MM.1S (cell line): Measurements from ENCODE around the gene NEURL3.

ENCODE experiments used
- CTCF ChIP-seq: fragments of 300-600 bp; sonication (generic); IDR thresholded peaks from 2 replicates; pipeline ENCODE4 v1.5.1; 2016; ENCODE audit warnings: antibody characterized with exemption, low read length, mixed read lengths
- EZH2 ChIP-seq: fragments of 300-600 bp; sonication (generic); optimal IDR thresholded peaks from 2 replicates; pipeline ENCODE3; 2017; ENCODE audit warnings: low read depth, mild to moderate bottlenecking, antibody characterized with exemption, low read length, mixed read lengths
- EZH2phosphoT487 ChIP-seq: fragments of 300-600 bp; sonication (generic); IDR thresholded peaks from 2 replicates; pipeline ENCODE4 v1.6.1; 2018; ENCODE audit warnings: antibody characterized with exemption, low read length

- TF ChIP-seq CTCF (no peak), EZH2 (no peak), EZH2phosphoT487 (no peak)
Observed at GRCh38 chr2:96471772-96472171, 33.4 kb downstream of the NEURL3 start.
